Fibroblast of lung (primary cell): ENCODE results near the gene ERAP2. TPM values are rescaled to one million over a fixed set of nuclear protein-coding genes. Genes with fewer than 3 reads are reported as not detected.

Experiments
- DNase-seq, 2 donors: peaks; one replicate each; pipeline versions ENCODE4 v3.0.0 to v3.0.0-alpha.2; 2010; ENCODE audit warnings: low read depth in 2 of 2
- H2AFZ ChIP-seq: 2 replicates; pipeline ENCODE4 v1.5.1; 2012; ENCODE audit warnings: low read length, control low read depth, inconsistent platforms
- H3K27ac ChIP-seq: 2 replicates; pipeline ENCODE4 v1.5.1; 2011; ENCODE audit warnings: low read length, control low read depth; ENCODE audit not compliant: insufficient read depth
- H3K27me3 ChIP-seq: 2 replicates; pipeline ENCODE4 v1.5.1; 2011; ENCODE audit warnings: mild to moderate bottlenecking, low read length; ENCODE audit not compliant: control insufficient read depth, insufficient read depth
- H3K36me3 ChIP-seq: 2 replicates; pipeline ENCODE4 v1.5.1; 2011; ENCODE audit warnings: low read length; ENCODE audit not compliant: control insufficient read depth, insufficient read depth
- H3K4me1 ChIP-seq: 2 replicates; pipeline ENCODE4 v1.5.1; 2011; ENCODE audit warnings: low read length; ENCODE audit not compliant: control insufficient read depth, insufficient read depth; ENCODE audit errors: extremely low read depth
- H3K4me2 ChIP-seq: 2 replicates; pipeline ENCODE4 v1.5.1; 2011; ENCODE audit warnings: low read length, control low read depth; ENCODE audit not compliant: insufficient read depth; ENCODE audit errors: extremely low read depth
- H3K4me3 ChIP-seq, 4 experiments: fragments of 200-600 bp in 1 of 4; sonication (generic) in 1 of 4; replicated peaks in 1 of 4; 2 replicates each; pipeline ENCODE4 v1.5.1; 2011 to 2016; ENCODE audit warnings: low read length in 4 of 4, low read depth in 3 of 4, mild to moderate bottlenecking in 3 of 4, control low read depth in 2 of 4, inconsistent platforms in 1 of 4, mixed read lengths in 1 of 4; ENCODE audit not compliant: insufficient read depth in 1 of 4; ENCODE audit errors: control extremely low read depth in 1 of 4
- H3K79me2 ChIP-seq: 2 replicates; pipeline ENCODE4 v1.5.1; 2012; ENCODE audit warnings: mild to moderate bottlenecking, low read length, inconsistent platforms; ENCODE audit not compliant: control insufficient read depth, insufficient read depth
- H3K9ac ChIP-seq: 2 replicates; pipeline ENCODE4 v1.5.1; 2011; ENCODE audit warnings: mild to moderate bottlenecking, low read length, control low read depth; ENCODE audit not compliant: insufficient read depth
- H3K9me3 ChIP-seq: 2 replicates; pipeline ENCODE4 v1.5.1; 2012; ENCODE audit warnings: low read depth, low read length; ENCODE audit not compliant: control insufficient read depth, insufficient read depth
- H4K20me1 ChIP-seq: 2 replicates; pipeline ENCODE4 v1.5.1; 2011; ENCODE audit warnings: low read length; ENCODE audit not compliant: control insufficient read depth, insufficient read depth; ENCODE audit errors: extremely low read depth
- EZH2 ChIP-seq: IDR thresholded peaks from 2 replicates; pipeline ENCODE4 v1.5.1; 2012; ENCODE audit warnings: low read length, control low read depth, mild to moderate bottlenecking; ENCODE audit errors: missing control alignments
- polyA plus RNA-seq, 2 donors: library from polyadenylated mRNA; depleted of rRNA in 1 of 2; stranded (reverse) in 1 of 2; unstranded in 1 of 2; fragments of >200 nt; gene quantifications; 2 replicates each; pipeline ENCODE4 v1.2.1, GENCODE V29; 2011 to 2012; ENCODE audit warnings: missing spikeins in 1 of 2
- total RNA-seq: library from RNA; depleted of rRNA; stranded (reverse); fragments of >200 nt; gene quantifications from 2 replicates; pipeline ENCODE4 v1.2.1, GENCODE V29; 2014
- TF ChIP-seq, protein P1 (sequence below), 2 donors: IDR thresholded peaks in 1 of 2; conservative IDR thresholded peaks in 1 of 2; 1 replicate in 1 of 2; 2 replicates in 1 of 2; pipeline ENCODE4 v1.5.1; 2011 to 2012; ENCODE audit warnings: low read length in 2 of 2, control low read depth in 1 of 2, inconsistent platforms in 1 of 2, low read depth in 1 of 2, mild to moderate bottlenecking in 1 of 2

The ERAP2 gene
- total and polyA plus RNA-seq, 2 donors (not counting 1 experiment from before 2014, with no cell fraction given) = 70.9 to 180 TPM

DNA sequence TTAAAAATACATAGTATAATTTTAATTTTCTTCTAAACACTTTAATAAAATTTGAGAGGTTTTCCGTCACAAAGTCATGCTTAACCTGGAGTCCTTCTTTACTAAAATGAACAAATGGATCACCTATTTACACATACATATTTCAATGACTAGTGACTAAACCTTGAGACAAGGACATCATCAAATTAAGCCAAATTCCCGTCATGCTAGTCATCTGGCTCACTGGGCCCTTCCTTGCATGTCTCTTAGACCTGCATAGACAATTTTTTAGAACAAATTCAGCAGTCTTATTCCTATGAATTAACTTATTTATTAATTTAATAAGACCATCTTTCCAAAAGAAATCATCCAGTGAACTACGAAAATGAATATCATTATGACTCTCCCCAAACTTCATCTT, 26.6 kb downstream of the ERAP2 start:
- peaks cover 8% of the 10 kb centered on the region for H3K36me3 ChIP-seq
- H3K4me2 ChIP-seq = no peak overlapping the region
- no peaks in the 10 kb centered on the region for H3K4me1 ChIP-seq
- H4K20me1 ChIP-seq = no peaks in the 10 kb centered on the region
- no peaks in the 10 kb centered on the region for H3K79me2 ChIP-seq
- H3K4me3 ChIP-seq = no peak overlapping the region
- no peak for DNase-seq
- H3K9me3 ChIP-seq = no peaks in the 10 kb centered on the region
- no peak overlapping the region for H3K27ac ChIP-seq
- H3K9ac ChIP-seq = no peak overlapping the region
- H2AFZ ChIP-seq = no peak overlapping the region
- TF ChIP-seq EZH2 = no peak
- TF ChIP-seq, protein P1, sequence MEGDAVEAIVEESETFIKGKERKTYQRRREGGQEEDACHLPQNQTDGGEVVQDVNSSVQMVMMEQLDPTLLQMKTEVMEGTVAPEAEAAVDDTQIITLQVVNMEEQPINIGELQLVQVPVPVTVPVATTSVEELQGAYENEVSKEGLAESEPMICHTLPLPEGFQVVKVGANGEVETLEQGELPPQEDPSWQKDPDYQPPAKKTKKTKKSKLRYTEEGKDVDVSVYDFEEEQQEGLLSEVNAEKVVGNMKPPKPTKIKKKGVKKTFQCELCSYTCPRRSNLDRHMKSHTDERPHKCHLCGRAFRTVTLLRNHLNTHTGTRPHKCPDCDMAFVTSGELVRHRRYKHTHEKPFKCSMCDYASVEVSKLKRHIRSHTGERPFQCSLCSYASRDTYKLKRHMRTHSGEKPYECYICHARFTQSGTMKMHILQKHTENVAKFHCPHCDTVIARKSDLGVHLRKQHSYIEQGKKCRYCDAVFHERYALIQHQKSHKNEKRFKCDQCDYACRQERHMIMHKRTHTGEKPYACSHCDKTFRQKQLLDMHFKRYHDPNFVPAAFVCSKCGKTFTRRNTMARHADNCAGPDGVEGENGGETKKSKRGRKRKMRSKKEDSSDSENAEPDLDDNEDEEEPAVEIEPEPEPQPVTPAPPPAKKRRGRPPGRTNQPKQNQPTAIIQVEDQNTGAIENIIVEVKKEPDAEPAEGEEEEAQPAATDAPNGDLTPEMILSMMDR (conservative IDR thresholded peaks at IDR 0.05 in 1 of 2, IDR thresholded peaks at IDR 0.05 in 1 of 2; ENCODE audit: low read depth in 1 of 2, low read length in 2 of 2) = no peak
- H3K27me3 ChIP-seq = no peaks in the 10 kb centered on the region

DNA sequence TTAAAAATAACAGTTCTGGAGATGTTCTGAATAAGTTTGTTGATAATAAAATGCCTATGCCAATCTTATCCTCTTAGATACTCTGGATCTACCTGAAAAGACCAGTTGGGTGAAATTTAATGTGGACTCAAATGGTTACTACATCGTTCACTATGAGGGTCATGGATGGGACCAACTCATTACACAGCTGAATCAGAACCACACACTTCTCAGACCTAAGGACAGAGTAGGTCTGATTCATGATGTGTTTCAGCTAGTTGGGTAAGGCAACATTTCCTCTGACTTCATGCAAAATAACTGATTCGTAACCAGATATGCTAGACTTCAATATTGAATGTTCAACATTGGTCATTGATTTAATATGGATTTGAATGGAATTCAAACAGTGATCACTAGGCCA, 27.0 kb downstream of the ERAP2 start:
- H3K9ac ChIP-seq = no peak overlapping the region
- no peak for TF ChIP-seq EZH2
- TF ChIP-seq, protein P1 (conservative IDR thresholded peaks at IDR 0.05 in 1 of 2, IDR thresholded peaks at IDR 0.05 in 1 of 2; ENCODE audit: low read depth in 1 of 2, low read length in 2 of 2) = no peak
- H3K4me2 ChIP-seq = no peak overlapping the region
- no peaks in the 10 kb centered on the region for H3K9me3 ChIP-seq
- H3K79me2 ChIP-seq = no peaks in the 10 kb centered on the region
- H3K27ac ChIP-seq = no peak overlapping the region
- no peaks in the 10 kb centered on the region for H3K27me3 ChIP-seq
- no peak for DNase-seq
- H4K20me1 ChIP-seq = no peaks in the 10 kb centered on the region
- no peak overlapping the region for H3K4me3 ChIP-seq
- H2AFZ ChIP-seq = no peak overlapping the region
- H3K36me3 ChIP-seq = peaks cover 8% of the 10 kb centered on the region
- no peaks in the 10 kb centered on the region for H3K4me1 ChIP-seq

- Histone ChIP-seq H3K27me3 (no peaks in the 10 kb centered on the region), H3K4me3 (no peak overlapping the region), H3K27ac (no peak overlapping the region), H3K4me2 (no peak overlapping the region), H3K9ac (no peak overlapping the region), H3K36me3 (peaks cover 8% of the 10 kb centered on the region), H3K79me2 (no peaks in the 10 kb centered on the region), H2AFZ (no peak overlapping the region), H3K9me3 (no peaks in the 10 kb centered on the region), H4K20me1 (no peaks in the 10 kb centered on the region), H3K4me1 (no peaks in the 10 kb centered on the region)
- no peak for TF ChIP-seq EZH2
- TF ChIP-seq, protein P1 (conservative IDR thresholded peaks at IDR 0.05 in 1 of 2, IDR thresholded peaks at IDR 0.05 in 1 of 2; ENCODE audit: low read depth in 1 of 2, low read length in 2 of 2) = no peak
- DNase-seq = peak in 1 of 2 donors; percentile 36
Observed at GRCh38 chr5:96904054-96904931, 28.0 kb downstream of the ERAP2 start.
